H9 (cell line): ENCODE data around the gene MRPL51. TPM values are rescaled to one million over a fixed set of nuclear protein-coding genes. Genes with fewer than 3 reads are reported as not detected.

Experiments used
- DNase-seq: peaks from one replicate; pipeline ENCODE4 v3.0.0-alpha.2; 2017
- H2AFZ ChIP-seq: one replicate; pipeline ENCODE4 v1.6.1; 2013; ENCODE audit warnings: mild to moderate bottlenecking, low read length, control low read depth, moderate library complexity
- H2AK5ac ChIP-seq: 2 replicates; pipeline ENCODE4 v1.6.1; 2013; ENCODE audit warnings: low read length, control low read depth, mixed read lengths; ENCODE audit not compliant: insufficient read length
- H2BK120ac ChIP-seq: one replicate; pipeline ENCODE4 v1.6.1; 2013; ENCODE audit warnings: low read depth, mild to moderate bottlenecking, low read length, control low read depth, inconsistent platforms; ENCODE audit not compliant: poor library complexity, severe bottlenecking
- H2BK12ac ChIP-seq: 2 replicates; pipeline ENCODE4 v1.6.1; 2013; ENCODE audit warnings: low read length, control low read depth, mixed read lengths, low read depth; ENCODE audit not compliant: insufficient read length
- H2BK15ac ChIP-seq: 2 replicates; pipeline ENCODE4 v1.6.1; 2013; ENCODE audit warnings: low read depth, low read length, control low read depth
- H2BK20ac ChIP-seq: one replicate; pipeline ENCODE4 v1.6.1; 2013; ENCODE audit warnings: low read depth, mild to moderate bottlenecking, low read length, control low read depth, inconsistent platforms; ENCODE audit not compliant: poor library complexity, severe bottlenecking
- H2BK5ac ChIP-seq: 2 replicates; pipeline ENCODE4 v1.6.1; 2013; ENCODE audit warnings: low read length, control low read depth, mixed read lengths; ENCODE audit not compliant: insufficient read length
- H3K14ac ChIP-seq: 2 replicates; pipeline ENCODE4 v1.6.1; 2013; ENCODE audit warnings: low read length, control low read depth; ENCODE audit not compliant: insufficient read depth
- H3K18ac ChIP-seq: 2 replicates; pipeline ENCODE4 v1.6.1; 2013; ENCODE audit warnings: low read depth, mild to moderate bottlenecking, mixed read lengths, low read length, control low read depth; ENCODE audit not compliant: insufficient read length
- H3K23ac ChIP-seq: 2 replicates; pipeline ENCODE4 v1.6.1; 2013; ENCODE audit warnings: low read length, control low read depth, mixed read lengths, low read depth; ENCODE audit not compliant: insufficient read length
- H3K23me2 ChIP-seq: 2 replicates; pipeline ENCODE4 v1.6.1; 2013; ENCODE audit warnings: low read depth, mild to moderate bottlenecking, mixed read lengths, low read length, control low read depth; ENCODE audit not compliant: insufficient read length, poor library complexity, severe bottlenecking
- H3K27ac ChIP-seq: 2 replicates; pipeline ENCODE4 v1.5.1; 2013; ENCODE audit warnings: low read length, control low read depth, mixed read lengths, low read depth; ENCODE audit not compliant: insufficient read length
- H3K27me3 ChIP-seq: 2 replicates; pipeline ENCODE4 v1.6.1; 2013; ENCODE audit warnings: low read length, control low read depth, inconsistent platforms; ENCODE audit not compliant: insufficient read depth
- H3K4ac ChIP-seq: 2 replicates; pipeline ENCODE4 v1.6.1; 2013; ENCODE audit warnings: low read depth, mild to moderate bottlenecking, control low read depth, inconsistent platforms, low read length, moderate library complexity
- H3K4me1 ChIP-seq: 2 replicates; pipeline ENCODE4 v1.6.1; 2013; ENCODE audit warnings: low read length, control low read depth, inconsistent platforms; ENCODE audit not compliant: insufficient read depth
- H3K4me2 ChIP-seq: 2 replicates; pipeline ENCODE4 v1.6.1; 2013; ENCODE audit warnings: low read length, control low read depth, mixed read lengths; ENCODE audit not compliant: insufficient read length, insufficient read depth
- H3K56ac ChIP-seq: 2 replicates; pipeline ENCODE4 v1.6.1; 2013; ENCODE audit warnings: low read depth, mild to moderate bottlenecking, mixed read lengths, low read length, control low read depth; ENCODE audit not compliant: insufficient read length
- H3K79me1 ChIP-seq: 2 replicates; pipeline ENCODE4 v1.6.1; 2013; ENCODE audit warnings: low read depth, mild to moderate bottlenecking, moderate library complexity, low read length, control low read depth, inconsistent platforms; ENCODE audit not compliant: insufficient read depth, poor library complexity, severe bottlenecking
- H3K79me2 ChIP-seq: 2 replicates; pipeline ENCODE4 v1.6.1; 2013; ENCODE audit warnings: low read length, control low read depth, inconsistent platforms; ENCODE audit not compliant: insufficient read depth
- H3K9ac ChIP-seq: 2 replicates; pipeline ENCODE4 v1.6.1; 2013; ENCODE audit warnings: low read length, control low read depth, mixed read lengths; ENCODE audit not compliant: insufficient read length; ENCODE audit errors: extremely low read depth
- H3K9me3 ChIP-seq: one replicate; pipeline ENCODE4 v1.6.1; 2013; ENCODE audit warnings: low read depth, low read length, inconsistent platforms; ENCODE audit not compliant: control insufficient read depth
- H3T11ph ChIP-seq: one replicate; pipeline ENCODE4 v1.6.1; 2013; ENCODE audit warnings: mild to moderate bottlenecking, low read length, control low read depth, inconsistent platforms
- H4K20me1 ChIP-seq: one replicate; pipeline ENCODE4 v1.6.1; 2013; ENCODE audit not compliant: control insufficient read depth, insufficient read length, insufficient read depth
- H4K5ac ChIP-seq: 2 replicates; pipeline ENCODE4 v1.6.1; 2013; ENCODE audit warnings: low read depth, mild to moderate bottlenecking, mixed read lengths, low read length, control low read depth; ENCODE audit not compliant: insufficient read length
- H4K8ac ChIP-seq: replicated peaks from 2 replicates; pipeline ENCODE4 v1.6.1; 2013; ENCODE audit warnings: low read length, control low read depth, mixed read lengths, low read depth; ENCODE audit not compliant: insufficient read length
- H4K91ac ChIP-seq: 2 replicates; pipeline ENCODE4 v1.6.1; 2013; ENCODE audit warnings: low read depth, mild to moderate bottlenecking, moderate library complexity, mixed read lengths, low read length, control low read depth; ENCODE audit not compliant: insufficient read length
- H3K27ac Mint-ChIP-seq, 3 experiments: 2 replicates in 2 of 3; 3 replicates in 1 of 3; pipeline ENCODE4 v1.8.0; 2020 to 2021; ENCODE audit warnings: mixed read lengths in 3 of 3, mild to moderate bottlenecking in 1 of 3, moderate library complexity in 1 of 3
- H3K27me3 Mint-ChIP-seq: 2 replicates; pipeline ENCODE4 v1.8.0; 2021; ENCODE audit warnings: low read depth, mild to moderate bottlenecking, moderate library complexity, mixed read lengths
- H3K36me3 Mint-ChIP-seq, 3 experiments: 2 replicates in 2 of 3; 3 replicates in 1 of 3; pipeline ENCODE4 v1.8.0; 2020 to 2021; ENCODE audit warnings: low read depth in 3 of 3, mixed read lengths in 3 of 3; ENCODE audit not compliant: insufficient read depth in 1 of 3
- H3K4me1 Mint-ChIP-seq, 2 experiments: 2 replicates each; pipeline ENCODE4 v1.8.0; 2020; ENCODE audit warnings: mixed read lengths in 2 of 2
- H3K4me3 Mint-ChIP-seq, 2 experiments: 2 replicates in 1 of 2; 3 replicates in 1 of 2; pipeline ENCODE4 v1.8.0; 2020 to 2021; ENCODE audit warnings: mild to moderate bottlenecking in 2 of 2, mixed read lengths in 2 of 2, moderate library complexity in 1 of 2
- H3K9me3 Mint-ChIP-seq, 2 experiments: 2 replicates in 1 of 2; 3 replicates in 1 of 2; pipeline ENCODE4 v1.8.0; 2020; ENCODE audit warnings: mild to moderate bottlenecking in 2 of 2, mixed read lengths in 2 of 2, moderate library complexity in 1 of 2
- CTCF ChIP-seq: fragments of 200-600 bp; sonication (generic); conservative IDR thresholded peaks from 3 replicates; pipeline ENCODE4 v1.8.0; 2021; ENCODE audit warnings: antibody characterized with exemption, mild to moderate bottlenecking
- WGBS: extraction: QIAGEN DNeasy Blood & Tissue Kit; methylation state at CpG from one replicate; pipeline ENCODE4 v1.1.7; 2013; ENCODE audit warnings: missing lambda C conversion rate, low lambda C conversion rate, mixed read lengths; ENCODE audit not compliant: insufficient read length; ENCODE audit errors: extremely low coverage; 5-methylcytosine and 5-hydroxymethylcytosine counted together
- total RNA-seq: library from RNA; stranded (reverse); gene quantifications from 2 replicates; pipeline ENCODE4 v1.2.1, GENCODE V29; 2021

The MRPL51 gene
- total RNA-seq, 1 experiment from 2014 or later: 329 TPM

GRCh38 chr12:6539707-6540134, 46.7 kb upstream of the MRPL51 start:
- Histone ChIP-seq H4K20me1 (peaks cover 2% of the 10 kb centered on the region), H3T11ph (no peak overlapping the region), H2BK120ac (no peak overlapping the region), H3K23ac (no peak overlapping the region), H4K8ac (no peak overlapping the region), H3K79me2 (peaks cover 8% of the 10 kb centered on the region; the same call in 1 of the 2 replicates), H3K79me1 (no peaks in the 10 kb centered on the region), H2BK20ac (no peak overlapping the region), H3K4me2 (no peak overlapping the region), H3K23me2 (peaks cover 11% of the 10 kb centered on the region), H3K27ac (no peak overlapping the region), H3K4ac (no peak overlapping the region), H4K91ac (no peak overlapping the region), H4K5ac (no peak overlapping the region), H3K14ac (no peak overlapping the region), H3K9ac (no peak overlapping the region), H3K9me3 (no peaks in the 10 kb centered on the region), H2AK5ac (no peak overlapping the region), H3K18ac (no peak overlapping the region), H3K4me1 (no peaks in the 10 kb centered on the region; the same call in 1 of the 2 replicates), H3K27me3 (no peaks in the 10 kb centered on the region), H2BK5ac (no peak overlapping the region), H2BK12ac (no peak overlapping the region), H2BK15ac (no peak overlapping the region), H2AFZ (no peak overlapping the region), H3K56ac (no peak overlapping the region)
- DNase-seq: peak; percentile 46
- TF ChIP-seq CTCF: no peak
- no CpG with 5 or more reads among the region's 14 CpGs for WGBS
- H3K27ac Mint-ChIP-seq: peak overlapping the region in 2 of 3 experiments; percentile 77 to 89; a peak in 4 of 7 replicates
- H3K27me3 Mint-ChIP-seq: peaks cover 5% of the 10 kb centered on the region; the same call in 1 of the 2 replicates
- H3K4me3 Mint-ChIP-seq: peak overlapping the region; percentile 21 to 56; a peak in 3 of 5 replicates
- no peaks in the 10 kb centered on the region; a peak in 1 of 5 replicates for H3K9me3 Mint-ChIP-seq
- H3K4me1 Mint-ChIP-seq: peaks cover 34 to 37% of the 10 kb centered on the region in 2 experiments
- H3K36me3 Mint-ChIP-seq: peaks cover 43 to 81% (median 63%) of the 10 kb centered on the region in 3 experiments
